Renal cortex interstitium (tissue), 11 donors: Measurements from ENCODE around the gene PRELID2. TPM values are rescaled to one million over a fixed set of nuclear protein-coding genes. Genes with fewer than 3 reads are reported as not detected.
"Not testable (repeated sequence)": the region's sequence is repeated elsewhere in the genome, so short reads cannot be mapped to it uniquely, and the experiment has no call there.

ENCODE experiments used
- DNase-seq, 11 donors: peaks; one replicate each; pipeline ENCODE4 v3.0.0-alpha.2; 2013; ENCODE audit warnings: low read depth in 9 of 11, low spot score in 4 of 11; ENCODE audit errors: extremely low read depth in 1 of 11
- polyA plus RNA-seq, 3 donors: library from polyadenylated mRNA; unstranded; fragments of 120-200 nt; gene quantifications; one replicate each; pipeline ENCODE4 v1.2.1, GENCODE V29; 2013; ENCODE audit not compliant: insufficient read length in 3 of 3

Gene PRELID2
- polyA plus RNA-seq, 3 donors = 7.2 to 10.4 (median 9.2) TPM

- DNase-seq = no peak
These were observed 59.7 kb downstream of the PRELID2 start for GRCh38 chr5:145775411-145775810.

- DNase-seq = no peak
These were observed 60.7 kb downstream of the PRELID2 start for GRCh38 chr5:145774442-145774841.

GRCh38 chr5:145772466-145772865, 62.7 kb downstream of the PRELID2 start:
- DNase-seq = no peak

GRCh38 chr5:145768863-145769262, 66.3 kb downstream of the PRELID2 start:
- no peak for DNase-seq

- no peak for DNase-seq
These were observed 70.8 kb downstream of the PRELID2 start for GRCh38 chr5:145764325-145764724.

GRCh38 chr5:145762833-145763232, 72.3 kb downstream of the PRELID2 start:
- DNase-seq = no peak

- DNase-seq = no peak
These were observed 73.9 kb downstream of the PRELID2 start for GRCh38 chr5:145761254-145761653.

- no peak for DNase-seq
These were observed 74.5 kb downstream of the PRELID2 start for GRCh38 chr5:145760660-145761059.

GRCh38 chr5:145752947-145753346, 82.2 kb downstream of the PRELID2 start:
- DNase-seq = peak in 2 of 11 donors; percentile 6 to 12

GRCh38 chr5:145752534-145752933, 82.6 kb downstream of the PRELID2 start:
- DNase-seq = no peak

GRCh38 chr5:145750199-145750598, 84.9 kb downstream of the PRELID2 start:
- no peak for DNase-seq

GRCh38 chr5:145743396-145744061, 91.6 kb downstream of the PRELID2 start:
- DNase-seq = no peak

GRCh38 chr5:145739843-145740242, 95.3 kb downstream of the PRELID2 start:
- DNase-seq = no peak

- DNase-seq = no peak
These were observed 96.9 kb downstream of the PRELID2 start for GRCh38 chr5:145738227-145738626.

GRCh38 chr5:145737578-145737977, 97.6 kb downstream of the PRELID2 start:
- no peak for DNase-seq

- not testable (repeated sequence) for DNase-seq
These were observed 105.2 kb downstream of the PRELID2 start for GRCh38 chr5:145729956-145730355.

GRCh38 chr5:145723516-145723915, 111.6 kb downstream of the PRELID2 start:
- DNase-seq = no peak

GRCh38 chr5:145718956-145719355, 116.2 kb downstream of the PRELID2 start:
- DNase-seq = peak in 2 of 11 donors; percentile 5 to 14

GRCh38 chr5:145715412-145715811, 119.7 kb downstream of the PRELID2 start:
- no peak for DNase-seq

- DNase-seq = no peak
These were observed 122.9 kb downstream of the PRELID2 start for GRCh38 chr5:145712245-145712644.

- DNase-seq = no peak
These were observed 123.7 kb downstream of the PRELID2 start for GRCh38 chr5:145711417-145711816.
